Stimulated activated CD4-positive, alpha-beta T cell treated with anti-CD3 and anti-CD28 coated beads, Interleukin-4, amount 100 ng/mL, for 24 hours (primary cell): ENCODE measurements around the gene ATXN1.

Experiments
- DNase-seq: peaks from one replicate; pipeline ENCODE4 v3.0.0-alpha.2; 2020

ATXN1 gene

GRCh38 chr6:16670617-16671051 is 90.6 kb downstream of the ATXN1 start:
- no peak for DNase-seq

- no peak for DNase-seq
Observed at GRCh38 chr6:16670183-16670582, 91.1 kb downstream of the ATXN1 start.

- DNase-seq, result peak; percentile 80
Observed at GRCh38 chr6:16669227-16669626, 92.0 kb downstream of the ATXN1 start.

- DNase-seq, result no peak
Observed at GRCh38 chr6:16667509-16667908, 93.8 kb downstream of the ATXN1 start.

- DNase-seq, result no peak
Observed at GRCh38 chr6:16665992-16666391, 95.3 kb downstream of the ATXN1 start.

- no peak for DNase-seq
Observed at GRCh38 chr6:16665182-16665581, 96.1 kb downstream of the ATXN1 start.

- DNase-seq, result no peak
Observed at GRCh38 chr6:16663901-16664300, 97.4 kb downstream of the ATXN1 start.

GRCh38 chr6:16660157-16660497 is 101.1 kb downstream of the ATXN1 start:
- DNase-seq, result no peak

- DNase-seq, result no peak
Observed at GRCh38 chr6:16659466-16660156, 101.6 kb downstream of the ATXN1 start.

GRCh38 chr6:16658348-16659034 is 102.8 kb downstream of the ATXN1 start:
- DNase-seq, result no peak

GRCh38 chr6:16657768-16658167 is 103.5 kb downstream of the ATXN1 start:
- DNase-seq, result peak; percentile 27

GRCh38 chr6:16656451-16656850 is 104.8 kb downstream of the ATXN1 start:
- DNase-seq, result no peak

GRCh38 chr6:16654701-16655100 is 106.6 kb downstream of the ATXN1 start:
- DNase-seq, result no peak

- DNase-seq, result no peak
Observed at GRCh38 chr6:16653226-16653625, 108.0 kb downstream of the ATXN1 start.

- no peak for DNase-seq
Observed at GRCh38 chr6:16651871-16652270, 109.4 kb downstream of the ATXN1 start.

- DNase-seq, result no peak
Observed at GRCh38 chr6:16649890-16650289, 111.4 kb downstream of the ATXN1 start.

- DNase-seq, result no peak
Observed at GRCh38 chr6:16649241-16649640, 112.0 kb downstream of the ATXN1 start.

- no peak for DNase-seq
Observed at GRCh38 chr6:16648003-16648402, 113.3 kb downstream of the ATXN1 start.

GRCh38 chr6:16647422-16647821 is 113.8 kb downstream of the ATXN1 start:
- no peak for DNase-seq

- DNase-seq, result no peak
Observed at GRCh38 chr6:16644540-16645250, 116.6 kb downstream of the ATXN1 start.

GRCh38 chr6:16639684-16640480 is 121.4 kb downstream of the ATXN1 start:
- DNase-seq, result no peak

- no peak for DNase-seq
Observed at GRCh38 chr6:16637635-16638034, 123.6 kb downstream of the ATXN1 start.
